Type B pancreatic cell (in vitro differentiated cells): Measurements from ENCODE around the gene SH3D19. TPM values are rescaled to one million over a fixed set of nuclear protein-coding genes. Genes with fewer than 3 reads are reported as not detected.
"Not testable (repeated sequence)": the region's sequence is repeated elsewhere in the genome, so short reads cannot be mapped to it uniquely, and the experiment has no call there.

Source experiments
- DNase-seq: peaks from one replicate; pipeline ENCODE4 v3.0.0; 2021; ENCODE audit warnings: mixed read lengths; ENCODE audit not compliant: unreplicated experiment; ENCODE audit errors: extremely low spot score
- H3K27ac Mint-ChIP-seq: 2 replicates; pipeline ENCODE4 v1.8.0; 2021; ENCODE audit warnings: mild to moderate bottlenecking, mixed read lengths
- H3K27me3 Mint-ChIP-seq: 2 replicates; pipeline ENCODE4 v1.8.0; 2021; ENCODE audit warnings: mixed read lengths
- H3K36me3 Mint-ChIP-seq: 2 replicates; pipeline ENCODE4 v1.8.0; 2021; ENCODE audit warnings: mixed read lengths
- H3K4me1 Mint-ChIP-seq: one replicate; pipeline ENCODE4 v1.8.0; 2021; ENCODE audit warnings: mixed read lengths; ENCODE audit not compliant: unreplicated experiment
- H3K4me3 Mint-ChIP-seq: 2 replicates; pipeline ENCODE4 v1.8.0; 2021; ENCODE audit warnings: mild to moderate bottlenecking, mixed read lengths
- H3K9me3 Mint-ChIP-seq: 2 replicates; pipeline ENCODE4 v1.8.0; 2021; ENCODE audit warnings: mixed read lengths
- CTCF ChIP-seq: fragments of 200-600 bp; sonication (generic); conservative IDR thresholded peaks from 2 replicates; pipeline ENCODE4 v1.5.0; 2021; ENCODE audit warnings: antibody characterized with exemption, mild to moderate bottlenecking
- total RNA-seq: library from RNA; stranded (reverse); gene quantifications from 2 replicates; pipeline ENCODE4 v1.2.1, GENCODE V29; 2021; ENCODE audit warnings: low replicate concordance

SH3D19 gene
- total RNA-seq, 1 donor from 2014 or later: 24.3 TPM

- peaks cover 4% of the 10 kb centered on the region for H3K4me1 Mint-ChIP-seq
- DNase-seq: no peak
- peaks cover 4% of the 10 kb centered on the region for H3K36me3 Mint-ChIP-seq
- H3K27me3 Mint-ChIP-seq: no peaks in the 10 kb centered on the region
- H3K9me3 Mint-ChIP-seq: no peaks in the 10 kb centered on the region
- no peak for TF ChIP-seq CTCF
- no peak overlapping the region for H3K27ac Mint-ChIP-seq
- H3K4me3 Mint-ChIP-seq: no peak overlapping the region
Measured at GRCh38 chr4:151266497-151266896, 58.9 kb downstream of the SH3D19 start.

GRCh38 chr4:151263455-151263854, 62.0 kb downstream of the SH3D19 start:
- Mint-ChIP-seq H3K27ac (no peak overlapping the region), H3K27me3 (no peaks in the 10 kb centered on the region), H3K4me1 (peaks cover 4% of the 10 kb centered on the region), H3K36me3 (peaks cover 7% of the 10 kb centered on the region), H3K9me3 (no peaks in the 10 kb centered on the region), H3K4me3 (no peak overlapping the region)
- no peak for TF ChIP-seq CTCF
- no peak for DNase-seq

- H3K9me3 Mint-ChIP-seq: no peaks in the 10 kb centered on the region
- peaks cover 11% of the 10 kb centered on the region for H3K36me3 Mint-ChIP-seq
- no peaks in the 10 kb centered on the region for H3K27me3 Mint-ChIP-seq
- H3K4me1 Mint-ChIP-seq: peaks cover 4% of the 10 kb centered on the region
- no peak overlapping the region for H3K4me3 Mint-ChIP-seq
- no peak overlapping the region for H3K27ac Mint-ChIP-seq
- TF ChIP-seq CTCF: no peak
- no peak for DNase-seq
Measured at GRCh38 chr4:151260526-151260925, 64.9 kb downstream of the SH3D19 start.

GRCh38 chr4:151259752-151260151, 65.7 kb downstream of the SH3D19 start:
- H3K36me3 Mint-ChIP-seq: peaks cover 11% of the 10 kb centered on the region
- H3K9me3 Mint-ChIP-seq: no peaks in the 10 kb centered on the region
- TF ChIP-seq CTCF: no peak
- no peak overlapping the region for H3K4me3 Mint-ChIP-seq
- DNase-seq: no peak
- H3K27ac Mint-ChIP-seq: no peak overlapping the region
- peaks cover 4% of the 10 kb centered on the region for H3K4me1 Mint-ChIP-seq
- H3K27me3 Mint-ChIP-seq: no peaks in the 10 kb centered on the region

- Mint-ChIP-seq H3K4me3 (no peak overlapping the region), H3K27me3 (no peaks in the 10 kb centered on the region), H3K36me3 (peaks cover 11% of the 10 kb centered on the region), H3K27ac (no peak overlapping the region), H3K9me3 (no peaks in the 10 kb centered on the region), H3K4me1 (peaks cover 4% of the 10 kb centered on the region)
- no peak for DNase-seq
- no peak for TF ChIP-seq CTCF
Measured at GRCh38 chr4:151257704-151258103, 67.7 kb downstream of the SH3D19 start.

GRCh38 chr4:151256134-151256533, 69.3 kb downstream of the SH3D19 start:
- no peaks in the 10 kb centered on the region for H3K4me1 Mint-ChIP-seq
- no peaks in the 10 kb centered on the region for H3K27me3 Mint-ChIP-seq
- no peaks in the 10 kb centered on the region for H3K9me3 Mint-ChIP-seq
- H3K4me3 Mint-ChIP-seq: no peak overlapping the region
- no peak for TF ChIP-seq CTCF
- no peak for DNase-seq
- no peak overlapping the region for H3K27ac Mint-ChIP-seq
- H3K36me3 Mint-ChIP-seq: peaks cover 11% of the 10 kb centered on the region

GRCh38 chr4:151255680-151256079, 69.7 kb downstream of the SH3D19 start:
- not testable (repeated sequence) for H3K27me3 Mint-ChIP-seq, H3K4me1 Mint-ChIP-seq, H3K4me3 Mint-ChIP-seq, DNase-seq, H3K9me3 Mint-ChIP-seq, H3K27ac Mint-ChIP-seq
- H3K36me3 Mint-ChIP-seq: peaks cover 11% of the 10 kb centered on the region

GRCh38 chr4:151255226-151255625, 70.2 kb downstream of the SH3D19 start:
- H3K4me3 Mint-ChIP-seq, H3K4me1 Mint-ChIP-seq, H3K27ac Mint-ChIP-seq, H3K9me3 Mint-ChIP-seq, DNase-seq, H3K27me3 Mint-ChIP-seq: not testable (repeated sequence)
- peaks cover 11% of the 10 kb centered on the region for H3K36me3 Mint-ChIP-seq
